ENCODE measurements around the gene COBL.

COBL gene

GRCh38 chr7:51352174-51353100 lies 35.8 kb upstream of the COBL start:
- DNase-seq (ENCODE audit: low read depth), result no peak
- no peak overlapping the region for H3K4me3 ChIP-seq (ENCODE audit: low read depth, low read length)
- no peak for TF ChIP-seq CTCF (conservative IDR thresholded peaks at IDR 0.05; ENCODE audit: low read depth, low read length)

- H3K4me3 ChIP-seq (ENCODE audit: low read depth, low read length), result no peak overlapping the region
- no peak for TF ChIP-seq CTCF (conservative IDR thresholded peaks at IDR 0.05; ENCODE audit: low read depth, low read length)
- DNase-seq (ENCODE audit: low read depth), result peak; percentile 15
These were observed 35.1 kb upstream of the COBL start for GRCh38 chr7:51351661-51352060.

- DNase-seq (ENCODE audit: low read depth), result no peak
- TF ChIP-seq CTCF (conservative IDR thresholded peaks at IDR 0.05; ENCODE audit: low read depth, low read length), result no peak
- no peak overlapping the region for H3K4me3 ChIP-seq (ENCODE audit: low read depth, low read length)
These were observed 33.9 kb upstream of the COBL start for GRCh38 chr7:51350546-51350896.

- TF ChIP-seq CTCF (conservative IDR thresholded peaks at IDR 0.05; ENCODE audit: low read depth, low read length), result no peak
- DNase-seq (ENCODE audit: low read depth), result peak; percentile 9
- H3K4me3 ChIP-seq (ENCODE audit: low read depth, low read length), result no peak overlapping the region
These were observed 33.4 kb upstream of the COBL start for GRCh38 chr7:51349820-51350545.

- H3K4me3 ChIP-seq (ENCODE audit: low read depth, low read length), result no peak overlapping the region
- DNase-seq (ENCODE audit: low read depth), result no peak
- no peak for TF ChIP-seq CTCF (conservative IDR thresholded peaks at IDR 0.05; ENCODE audit: low read depth, low read length)
These were observed 29.5 kb upstream of the COBL start for GRCh38 chr7:51346126-51346525.

- TF ChIP-seq CTCF (conservative IDR thresholded peaks at IDR 0.05; ENCODE audit: low read depth, low read length), result no peak
- no peak overlapping the region for H3K4me3 ChIP-seq (ENCODE audit: low read depth, low read length)
- no peak for DNase-seq (ENCODE audit: low read depth)
These were observed 28.0 kb upstream of the COBL start for GRCh38 chr7:51344406-51345138.

Measured in choroid plexus epithelial cell (primary cell).